CD4-positive, CD25-positive, alpha-beta regulatory T cell (primary cell): ENCODE results near the gene BBS9. TPM values are rescaled to one million over a fixed set of nuclear protein-coding genes. Genes with fewer than 3 reads are reported as not detected.

Experiments
- ATAC-seq, 2 donors: fragments of 150-1000 bp; cut with Tn5 transposase; one replicate each; pipeline ENCODE4 v1.10.0; 2021; ENCODE audit warnings: low read depth in 2 of 2, moderate number of reproducible peaks in 2 of 2, moderate library complexity in 1 of 2
- DNase-seq, 3 donors: peaks; one replicate each; pipeline versions ENCODE4 v3.0.0 to v3.0.0-alpha.2; 2012 to 2022; ENCODE audit warnings: mixed read lengths in 1 of 3
- H3K27ac ChIP-seq: one replicate; pipeline ENCODE4 v1.7.0; 2013; ENCODE audit warnings: mild to moderate bottlenecking, low read length; ENCODE audit not compliant: insufficient read depth, poor library complexity, severe bottlenecking
- H3K27me3 ChIP-seq: one replicate; pipeline ENCODE4 v1.7.0; 2013; ENCODE audit warnings: low read length; ENCODE audit not compliant: control insufficient read depth, insufficient read depth
- H3K36me3 ChIP-seq: one replicate; pipeline ENCODE4 v1.7.0; 2013; ENCODE audit warnings: mild to moderate bottlenecking, low read length, moderate library complexity; ENCODE audit not compliant: control insufficient read depth, insufficient read depth
- H3K4me1 ChIP-seq: 2 replicates; pipeline ENCODE4 v1.7.0; 2013; ENCODE audit warnings: mild to moderate bottlenecking, low read length; ENCODE audit not compliant: insufficient read depth, control insufficient read depth, poor library complexity, severe bottlenecking
- H3K4me3 ChIP-seq: one replicate; pipeline ENCODE4 v1.7.0; 2013; ENCODE audit warnings: low read depth, mild to moderate bottlenecking, low read length, moderate library complexity
- H3K9me3 ChIP-seq, 2 experiments: 1 replicate in 1 of 2; 2 replicates in 1 of 2; pipeline ENCODE4 v1.7.0; 2013; ENCODE audit warnings: low read length in 2 of 2, mild to moderate bottlenecking in 1 of 2, moderate library complexity in 1 of 2; ENCODE audit not compliant: control insufficient read depth in 2 of 2
- H3K27ac Mint-ChIP-seq, 3 donors: one replicate each; pipeline ENCODE4 v1.8.0; 2020 to 2022; ENCODE audit warnings: mild to moderate bottlenecking in 3 of 3, mixed read lengths in 3 of 3, moderate library complexity in 2 of 3
- H3K27me3 Mint-ChIP-seq: one replicate; pipeline ENCODE4 v1.8.0; 2022; ENCODE audit warnings: mild to moderate bottlenecking, mixed read lengths
- H3K36me3 Mint-ChIP-seq: one replicate; pipeline ENCODE4 v1.8.0; 2020; ENCODE audit warnings: mixed read lengths
- H3K4me1 Mint-ChIP-seq, 4 donors: one replicate each; pipeline ENCODE4 v1.8.0; 2020 to 2022; ENCODE audit warnings: mixed read lengths in 4 of 4, mild to moderate bottlenecking in 1 of 4
- H3K4me3 Mint-ChIP-seq, 4 donors: one replicate each; pipeline ENCODE4 v1.8.0; 2020 to 2022; ENCODE audit warnings: mild to moderate bottlenecking in 4 of 4, mixed read lengths in 4 of 4, moderate library complexity in 3 of 4
- H3K9me3 Mint-ChIP-seq, 7 donors: one replicate each; pipeline ENCODE4 v1.8.0; 2020 to 2022; ENCODE audit warnings: mixed read lengths in 7 of 7, mild to moderate bottlenecking in 3 of 7, moderate library complexity in 2 of 7
- polyA plus RNA-seq, 4 donors: library from polyadenylated mRNA; unstranded; fragments of 300-500 nt; fragmentation: Illumina TruSeq; gene quantifications; one replicate each; pipeline ENCODE4 v1.2.3, GENCODE V29; 2021
- total RNA-seq: library from RNA; stranded (reverse); gene quantifications from one replicate; pipeline ENCODE4 v1.2.3, GENCODE V29; 2022

The BBS9 gene
- total and polyA plus RNA-seq, 5 donors from 2014 or later = 8.1 to 18.7 (median 13.2) TPM

DNA sequence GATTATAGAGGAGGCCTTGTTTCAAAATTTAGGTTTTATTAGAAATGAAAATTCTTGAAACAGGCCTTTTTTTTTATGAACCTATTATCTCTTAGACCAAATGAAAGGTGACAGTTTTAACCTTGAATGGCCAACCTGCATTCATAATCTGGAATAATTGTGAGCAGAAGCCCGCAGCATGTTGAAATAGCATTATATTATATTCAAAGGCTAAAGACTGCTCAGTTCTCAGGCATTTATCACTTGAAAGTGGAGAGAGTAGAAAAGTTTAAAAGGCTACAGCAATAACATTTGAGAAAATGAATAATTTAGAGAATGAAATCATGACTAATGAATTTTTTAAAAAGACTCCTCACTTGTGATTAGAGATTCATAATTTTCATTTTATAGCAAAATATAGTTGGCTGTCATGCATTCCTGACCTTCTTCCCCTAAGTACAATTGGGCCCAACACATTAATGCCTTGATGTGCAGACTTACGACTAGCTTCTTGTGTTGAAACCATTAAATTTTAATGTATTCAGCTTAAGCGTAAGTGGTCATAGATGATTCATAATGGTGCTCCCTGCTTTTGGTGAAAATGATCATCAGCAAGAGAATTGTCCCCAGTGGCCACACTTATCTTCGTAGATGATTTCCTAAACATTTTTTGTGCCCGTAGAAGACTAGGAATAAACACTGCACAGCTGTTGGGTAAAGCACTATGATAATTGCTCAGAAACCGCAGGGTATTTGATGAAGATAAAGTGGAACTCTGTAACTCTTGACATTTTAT lies 429.4 kb downstream of the BBS9 start:
- Mint-ChIP-seq H3K4me3 (no peak overlapping the region), H3K36me3 (peaks cover 6% of the 10 kb centered on the region), H3K4me1 (no peaks in the 10 kb centered on the region), H3K27ac (no peak overlapping the region), H3K9me3 (no peaks in the 10 kb centered on the region), H3K27me3 (no peaks in the 10 kb centered on the region)
- Histone ChIP-seq H3K36me3 (no peaks in the 10 kb centered on the region), H3K27ac (no peak overlapping the region), H3K27me3 (no peaks in the 10 kb centered on the region), H3K9me3 (no peaks in the 10 kb centered on the region), H3K4me1 (no peaks in the 10 kb centered on the region), H3K4me3 (no peak overlapping the region)
- ATAC-seq = no peak
- no peak for DNase-seq

DNA sequence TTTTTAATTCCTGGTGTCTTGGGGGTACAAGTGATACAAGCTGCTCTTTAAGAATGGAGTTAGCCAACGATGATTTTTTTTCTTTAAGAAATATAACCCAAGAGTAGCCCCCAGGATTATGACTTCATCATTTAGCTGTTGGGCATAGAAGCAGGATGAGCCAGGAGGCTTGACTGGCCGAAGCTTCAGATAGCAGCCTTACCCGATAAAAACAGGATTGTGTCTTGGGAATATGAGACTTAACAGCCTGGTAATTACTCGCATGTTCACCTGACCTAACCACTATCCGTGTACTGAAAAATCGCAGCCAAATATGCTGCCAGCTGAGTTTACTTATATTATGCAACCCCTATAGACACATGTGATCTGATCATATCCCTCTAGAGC lies 430.0 kb downstream of the BBS9 start:
- no peaks in the 10 kb centered on the region for H3K36me3 ChIP-seq
- no peak overlapping the region for H3K4me3 Mint-ChIP-seq
- peaks cover 6% of the 10 kb centered on the region for H3K36me3 Mint-ChIP-seq
- no peak for DNase-seq
- no peaks in the 10 kb centered on the region for H3K9me3 ChIP-seq
- H3K4me1 Mint-ChIP-seq = no peaks in the 10 kb centered on the region
- no peaks in the 10 kb centered on the region for H3K27me3 Mint-ChIP-seq
- no peak overlapping the region for H3K27ac Mint-ChIP-seq
- ATAC-seq = no peak
- no peaks in the 10 kb centered on the region for H3K9me3 Mint-ChIP-seq
- no peaks in the 10 kb centered on the region for H3K4me1 ChIP-seq
- H3K27me3 ChIP-seq = no peaks in the 10 kb centered on the region
- H3K4me3 ChIP-seq = no peak overlapping the region
- no peak overlapping the region for H3K27ac ChIP-seq

DNA sequence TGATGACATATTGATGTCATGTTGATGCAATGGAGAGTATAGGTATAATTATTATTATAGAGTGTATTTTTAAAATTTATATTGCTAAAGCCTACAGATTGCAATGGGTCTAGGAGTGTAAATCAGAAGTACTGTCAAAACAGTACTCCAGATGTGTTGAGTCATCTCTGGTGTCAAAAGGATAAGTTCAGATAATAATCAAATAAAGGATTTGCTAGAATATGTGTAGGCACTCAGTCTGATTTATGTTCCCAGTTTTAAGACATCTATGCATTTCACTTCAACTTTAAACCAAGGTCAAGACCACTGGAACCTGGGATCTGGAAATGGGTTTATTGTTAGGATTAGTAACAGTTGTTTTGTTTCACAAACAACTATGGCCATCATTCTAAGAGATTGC lies 433.6 kb downstream of the BBS9 start:
- Histone ChIP-seq H3K4me1 (no peaks in the 10 kb centered on the region), H3K9me3 (no peaks in the 10 kb centered on the region), H3K4me3 (no peak overlapping the region), H3K27ac (no peak overlapping the region), H3K36me3 (no peaks in the 10 kb centered on the region), H3K27me3 (no peaks in the 10 kb centered on the region)
- no peak for ATAC-seq
- no peak overlapping the region for H3K27ac Mint-ChIP-seq
- no peaks in the 10 kb centered on the region for H3K4me1 Mint-ChIP-seq
- no peaks in the 10 kb centered on the region for H3K27me3 Mint-ChIP-seq
- H3K36me3 Mint-ChIP-seq = peaks cover 5% of the 10 kb centered on the region
- H3K9me3 Mint-ChIP-seq = no peaks in the 10 kb centered on the region
- no peak for DNase-seq
- H3K4me3 Mint-ChIP-seq = no peak overlapping the region

DNA sequence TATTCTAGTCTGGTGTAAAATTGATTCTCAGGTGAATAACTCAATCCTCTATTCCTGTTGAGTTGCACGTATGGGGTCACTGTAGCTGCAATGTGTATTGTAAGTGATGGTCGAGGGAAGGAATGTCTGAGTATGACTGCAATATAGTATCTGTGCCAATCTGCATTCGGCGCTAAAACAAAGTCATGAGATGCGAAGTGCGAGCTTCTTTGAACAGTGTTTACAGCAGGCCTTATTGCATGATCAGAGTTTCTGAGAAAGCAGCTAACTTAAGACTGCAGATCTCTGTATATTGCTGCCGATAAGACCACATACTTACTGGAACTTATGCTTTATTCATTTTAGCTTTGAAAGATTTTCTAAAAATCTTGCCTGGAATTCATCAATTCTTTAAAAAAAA lies 434.3 kb downstream of the BBS9 start:
- Histone ChIP-seq H3K27me3 (no peaks in the 10 kb centered on the region), H3K9me3 (no peaks in the 10 kb centered on the region), H3K27ac (no peak overlapping the region), H3K4me1 (no peaks in the 10 kb centered on the region), H3K4me3 (no peak overlapping the region), H3K36me3 (no peaks in the 10 kb centered on the region)
- Mint-ChIP-seq H3K27ac (no peak overlapping the region), H3K27me3 (no peaks in the 10 kb centered on the region), H3K4me3 (no peak overlapping the region), H3K9me3 (no peaks in the 10 kb centered on the region), H3K4me1 (no peaks in the 10 kb centered on the region), H3K36me3 (no peaks in the 10 kb centered on the region)
- no peak for DNase-seq
- ATAC-seq = no peak

DNA sequence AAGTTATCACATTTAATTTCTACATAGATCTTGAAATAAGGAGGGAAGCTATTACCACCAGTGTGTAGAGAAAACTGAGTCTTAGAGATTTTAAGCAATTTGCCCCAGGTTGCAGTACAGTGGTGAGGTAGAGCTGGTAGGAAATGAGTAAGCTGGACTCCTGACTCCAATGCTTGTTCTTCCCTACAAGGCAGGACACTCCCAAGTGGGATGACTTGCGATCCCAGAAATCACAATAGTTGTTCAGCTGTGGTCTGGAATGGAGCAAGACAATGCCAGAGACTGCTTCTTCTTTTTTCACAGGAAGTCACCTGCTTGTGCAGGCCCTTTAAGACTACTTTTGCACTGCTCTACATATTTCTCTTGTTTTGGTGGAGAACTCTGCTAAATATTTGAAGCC lies 448.8 kb downstream of the BBS9 start:
- H3K27me3 Mint-ChIP-seq = no peaks in the 10 kb centered on the region
- no peak for ATAC-seq
- H3K4me1 Mint-ChIP-seq = no peaks in the 10 kb centered on the region
- H3K4me3 Mint-ChIP-seq = no peak overlapping the region
- H3K27ac ChIP-seq = no peak overlapping the region
- H3K27ac Mint-ChIP-seq = no peak overlapping the region
- H3K36me3 Mint-ChIP-seq = peaks cover 10% of the 10 kb centered on the region
- H3K4me3 ChIP-seq = no peak overlapping the region
- no peaks in the 10 kb centered on the region for H3K4me1 ChIP-seq
- no peaks in the 10 kb centered on the region for H3K9me3 ChIP-seq
- no peaks in the 10 kb centered on the region for H3K27me3 ChIP-seq
- no peak for DNase-seq
- H3K9me3 Mint-ChIP-seq = peaks cover 0 to 12% (median 0%) of the 10 kb centered on the region in 7 donors
- no peaks in the 10 kb centered on the region for H3K36me3 ChIP-seq

DNA sequence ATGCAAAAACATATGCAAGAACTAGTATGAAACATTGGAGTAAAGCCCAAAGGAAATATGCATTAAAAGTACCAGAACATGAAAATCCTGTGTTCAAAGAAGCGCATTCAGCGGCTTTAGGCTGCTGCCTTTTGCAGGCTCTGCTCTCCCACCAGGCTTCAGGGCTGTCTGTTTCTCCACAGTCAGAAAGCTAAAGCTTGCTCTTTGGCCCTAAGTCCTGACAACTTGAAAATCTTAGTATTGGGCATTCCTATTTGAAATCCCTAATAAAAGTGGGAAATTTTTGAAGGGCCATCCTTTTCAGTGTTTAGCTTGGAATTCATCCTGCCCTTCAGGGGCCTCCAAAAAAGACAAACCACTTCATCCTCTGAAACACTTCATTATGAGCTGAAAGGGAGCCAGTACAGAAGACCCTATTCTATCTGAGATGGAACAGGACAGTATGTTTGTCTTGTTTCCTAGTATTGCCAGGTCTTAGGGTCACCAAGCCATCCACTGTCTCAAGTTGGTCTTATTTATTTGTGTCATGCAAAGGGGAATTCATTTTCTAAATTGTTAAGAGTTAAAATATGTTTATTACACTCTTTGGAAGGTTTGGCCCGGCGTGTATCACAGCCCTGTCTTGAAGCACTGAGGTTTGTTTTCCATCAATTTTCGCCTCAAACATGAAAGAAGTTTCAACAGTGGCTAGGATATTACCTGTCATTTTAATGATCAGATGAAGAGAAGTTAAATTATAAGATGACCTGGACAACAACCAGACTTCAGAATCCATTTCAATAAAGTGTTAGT lies 449.7 kb downstream of the BBS9 start:
- H3K9me3 ChIP-seq = no peaks in the 10 kb centered on the region
- no peaks in the 10 kb centered on the region for H3K36me3 ChIP-seq
- Mint-ChIP-seq H3K27me3 (no peaks in the 10 kb centered on the region), H3K4me1 (no peaks in the 10 kb centered on the region), H3K9me3 (peaks cover 0 to 12% (median 0%) of the 10 kb centered on the region in 7 donors), H3K27ac (no peak overlapping the region), H3K36me3 (peaks cover 6% of the 10 kb centered on the region), H3K4me3 (no peak overlapping the region)
- H3K27me3 ChIP-seq = no peaks in the 10 kb centered on the region
- no peak overlapping the region for H3K4me3 ChIP-seq
- no peak overlapping the region for H3K27ac ChIP-seq
- no peaks in the 10 kb centered on the region for H3K4me1 ChIP-seq
- no peak for ATAC-seq
- no peak for DNase-seq

DNA sequence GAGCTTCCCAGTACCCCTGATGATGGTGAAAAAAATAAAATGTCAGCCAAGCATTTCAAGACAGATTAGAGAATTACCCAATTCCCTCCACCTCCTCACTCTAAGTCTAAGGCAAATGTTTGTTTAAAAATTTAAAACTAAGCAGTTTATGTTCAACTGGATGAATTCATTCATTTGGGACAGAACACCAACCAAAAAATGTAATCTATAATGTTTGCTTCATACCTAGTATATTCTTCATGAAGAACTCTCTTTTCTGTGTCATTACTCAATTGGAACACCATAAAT lies 450.3 kb downstream of the BBS9 start:
- Histone ChIP-seq H3K4me3 (no peak overlapping the region), H3K27me3 (no peaks in the 10 kb centered on the region), H3K36me3 (no peaks in the 10 kb centered on the region), H3K9me3 (no peaks in the 10 kb centered on the region), H3K4me1 (no peaks in the 10 kb centered on the region), H3K27ac (no peak overlapping the region)
- Mint-ChIP-seq H3K4me3 (no peak overlapping the region), H3K27me3 (no peaks in the 10 kb centered on the region), H3K36me3 (peaks cover 6% of the 10 kb centered on the region), H3K4me1 (no peaks in the 10 kb centered on the region), H3K27ac (no peak overlapping the region), H3K9me3 (peaks cover 0 to 12% (median 0%) of the 10 kb centered on the region in 7 donors)
- no peak for DNase-seq
- ATAC-seq = no peak

DNA sequence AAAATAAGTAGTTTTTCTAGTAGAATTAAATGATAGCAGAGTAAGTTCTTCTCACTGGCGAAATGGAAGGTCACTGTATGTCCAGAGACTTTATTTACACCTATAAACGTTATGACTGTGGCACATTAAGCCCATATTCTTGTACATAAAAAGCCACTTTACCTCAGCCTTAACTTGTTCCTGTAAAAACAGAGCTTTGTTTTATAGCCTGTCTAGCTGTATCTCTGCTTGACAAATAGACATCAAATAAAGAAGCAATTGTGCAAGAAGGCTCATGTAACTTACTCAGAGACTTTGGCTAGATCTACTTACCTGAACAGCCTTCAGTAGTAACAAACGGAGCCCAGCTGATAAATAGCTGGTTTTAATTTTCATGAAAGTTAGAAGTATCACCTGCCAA lies 451.9 kb downstream of the BBS9 start:
- H3K4me3 Mint-ChIP-seq = no peak overlapping the region
- no peaks in the 10 kb centered on the region for H3K4me1 ChIP-seq
- no peaks in the 10 kb centered on the region for H3K36me3 Mint-ChIP-seq
- ATAC-seq (no peak), DNase-seq (no peak)
- H3K27ac ChIP-seq = no peak overlapping the region
- no peak overlapping the region for H3K4me3 ChIP-seq
- H3K27ac Mint-ChIP-seq = no peak overlapping the region
- H3K27me3 ChIP-seq = no peaks in the 10 kb centered on the region
- H3K27me3 Mint-ChIP-seq = no peaks in the 10 kb centered on the region
- peaks cover 0 to 6% (median 0%) of the 10 kb centered on the region in 7 donors for H3K9me3 Mint-ChIP-seq
- no peaks in the 10 kb centered on the region for H3K4me1 Mint-ChIP-seq
- H3K9me3 ChIP-seq = no peaks in the 10 kb centered on the region
- no peaks in the 10 kb centered on the region for H3K36me3 ChIP-seq
